Upper lobe of left lung (tissue), 6 donors: Measurements from ENCODE around the gene SLC16A11. TPM values are rescaled to one million over a fixed set of nuclear protein-coding genes. Genes with fewer than 3 reads are reported as not detected.
"Not testable (repeated sequence)": the region's sequence is repeated elsewhere in the genome, so short reads cannot be mapped to it uniquely, and the experiment has no call there.

Experiments
- ATAC-seq, 2 donors: fragments of 200-7000 bp; cut with Tn5 transposase; one replicate each; pipeline ENCODE4 v1.9.1; 2022; ENCODE audit warnings: mild to moderate bottlenecking in 2 of 2, moderate library complexity in 2 of 2; ENCODE audit not compliant: low FRiP score in 2 of 2
- DNase-seq, 2 donors: peaks; one replicate each; pipeline ENCODE4 v3.0.0-alpha.2; 2019 to 2020
- H3K27ac ChIP-seq, 4 donors: fragments of 200-600 bp; sonication (generic); one replicate each; pipeline ENCODE4 v1.5.1; 2016 to 2019
- H3K27me3 ChIP-seq, 4 donors: fragments of 200-600 bp; sonication (generic); one replicate each; pipeline ENCODE4 v1.5.1; 2017 to 2019
- H3K36me3 ChIP-seq, 4 donors: fragments of 200-600 bp; sonication (generic); one replicate each; pipeline ENCODE4 v1.5.1; 2016 to 2019
- H3K4me1 ChIP-seq, 4 donors: fragments of 200-600 bp; sonication (generic); one replicate each; pipeline ENCODE4 v1.5.1; 2018 to 2019
- H3K4me3 ChIP-seq, 4 donors: fragments of 200-600 bp; sonication (generic); one replicate each; pipeline ENCODE4 v1.5.1; 2017 to 2019; ENCODE audit warnings: mild to moderate bottlenecking in 2 of 4, moderate library complexity in 1 of 4
- H3K9me3 ChIP-seq, 4 donors: fragments of 200-600 bp; sonication (generic); one replicate each; pipeline ENCODE4 v1.5.1; 2018 to 2019
- CTCF ChIP-seq, 6 experiments: fragments of 450-650 bp in 4 of 6; fragments of 200-600 bp in 2 of 6; sonication (generic) in 2 of 6; IDR thresholded peaks; one replicate each; pipeline ENCODE4 v1.5.1; 2016 to 2019; ENCODE audit warnings: antibody characterized with exemption in 6 of 6
- EP300 ChIP-seq, 4 donors: sonication (generic); formaldehyde crosslinking; IDR thresholded peaks; one replicate each; pipeline ENCODE4 v1.5.1; 2017; ENCODE audit warnings: antibody characterized with exemption in 4 of 4, control low read depth in 2 of 4
- POLR2A ChIP-seq, 4 donors: fragments of 450-650 bp; IDR thresholded peaks; one replicate each; pipeline ENCODE4 v1.5.1; 2016 to 2017; ENCODE audit warnings: antibody characterized with exemption in 4 of 4, mild to moderate bottlenecking in 2 of 4
- POLR2AphosphoS5 ChIP-seq, 2 donors: sonication (generic); formaldehyde crosslinking; IDR thresholded peaks; one replicate each; pipeline ENCODE4 v1.5.1; 2017; ENCODE audit warnings: antibody characterized with exemption in 2 of 2
- WGBS, 2 donors: methylation state at CpG; one replicate each; pipeline ENCODE4 v1.1.5; 2017 to 2018; 5-methylcytosine and 5-hydroxymethylcytosine counted together
- total RNA-seq, 6 donors: library from RNA; depleted of rRNA in 4 of 6; stranded (reverse); fragments of >200 nt in 4 of 6; gene quantifications; one replicate each; pipeline versions ENCODE4 v1.1.0 to v1.2.1, GENCODE V29; 2016 to 2021
- donor health status: DM: no; HTN: no; CAD: no; lungs with moderate emphysema.
- donor health status: DM: no; HTN: yes; CAD: no; lungs with severe emphysema.

The SLC16A11 gene
- total RNA-seq, 6 donors from 2014 or later, result 2.7 to 35.0 (median 6.1) TPM

- Histone ChIP-seq H3K9me3 (no peaks in the 10 kb centered on the region), H3K4me1 (no peaks in the 10 kb centered on the region), H3K27me3 (no peaks in the 10 kb centered on the region), H3K36me3 (no peaks in the 10 kb centered on the region), H3K4me3 (no peak overlapping the region), H3K27ac (no peak overlapping the region)
- 84 to 91% methylated on average over 4 of the region's 4 CpGs for WGBS, 2 donors
- DNase-seq (no peak), ATAC-seq (no peak)
- TF ChIP-seq POLR2A (IDR thresholded peaks at IDR 0.05), result no peak
- TF ChIP-seq POLR2AphosphoS5 (IDR thresholded peaks at IDR 0.05), result no peak
- no peak for TF ChIP-seq CTCF (IDR thresholded peaks at IDR 0.05)
- TF ChIP-seq EP300 (IDR thresholded peaks at IDR 0.05), result no peak
Measured at GRCh38 chr17:7056386-7056785, 12.5 kb upstream of the SLC16A11 start.

GRCh38 chr17:7050583-7050982 lies 6.7 kb upstream of the SLC16A11 start:
- H3K27me3 ChIP-seq, H3K27ac ChIP-seq, H3K4me3 ChIP-seq, DNase-seq, H3K36me3 ChIP-seq, H3K9me3 ChIP-seq, ATAC-seq: not testable (repeated sequence)
- WGBS, 2 donors, result 84 to 85% methylated on average over 9 of the region's 9 CpGs
- H3K4me1 ChIP-seq, result peaks cover 8 to 18% (median 11%) of the 10 kb centered on the region in 4 donors

- no peak overlapping the region for H3K27ac ChIP-seq
- H3K36me3 ChIP-seq, result no peaks in the 10 kb centered on the region
- H3K4me3 ChIP-seq, result no peak overlapping the region
- ATAC-seq (no peak), DNase-seq (no peak)
- H3K27me3 ChIP-seq, result peaks cover 0 to 4% (median 0%) of the 10 kb centered on the region in 4 donors
- peaks cover 11 to 26% (median 20%) of the 10 kb centered on the region in 4 donors for H3K4me1 ChIP-seq
- TF ChIP-seq POLR2A (IDR thresholded peaks at IDR 0.05), result no peak
- TF ChIP-seq POLR2AphosphoS5 (IDR thresholded peaks at IDR 0.05), result no peak
- no peak for TF ChIP-seq EP300 (IDR thresholded peaks at IDR 0.05)
- no peak for TF ChIP-seq CTCF (IDR thresholded peaks at IDR 0.05)
- H3K9me3 ChIP-seq, result no peaks in the 10 kb centered on the region
- 80% methylated on average over 6 of the region's 6 CpGs for WGBS, 2 donors
Measured at GRCh38 chr17:7048968-7049367, 5.1 kb upstream of the SLC16A11 start.

GRCh38 chr17:7047566-7047965 lies 3.7 kb upstream of the SLC16A11 start:
- DNase-seq (no peak), ATAC-seq (no peak)
- Histone ChIP-seq H3K4me1 (peaks cover 25 to 40% (median 34%) of the 10 kb centered on the region in 4 donors), H3K27me3 (peaks cover 0 to 15% (median 6%) of the 10 kb centered on the region in 4 donors), H3K4me3 (peak overlapping the region in 3 of 4 donors; percentile 34 to 42 (median 40)), H3K9me3 (no peaks in the 10 kb centered on the region), H3K36me3 (no peaks in the 10 kb centered on the region), H3K27ac (peak overlapping the region in 3 of 4 donors; percentile 71 to 77 (median 73))
- TF ChIP-seq CTCF (IDR thresholded peaks at IDR 0.05), result no peak
- no peak for TF ChIP-seq POLR2AphosphoS5 (IDR thresholded peaks at IDR 0.05)
- TF ChIP-seq POLR2A (IDR thresholded peaks at IDR 0.05), result no peak
- TF ChIP-seq EP300 (IDR thresholded peaks at IDR 0.05), result no peak
- WGBS, 2 donors, result 68 to 82% methylated on average over 6 of the region's 6 CpGs

GRCh38 chr17:7046725-7047397 lies 3.0 kb upstream of the SLC16A11 start:
- 18 to 24% methylated on average over 26 of the region's 26 CpGs for WGBS, 2 donors
- H3K4me3 ChIP-seq, result peak overlapping the region in 3 of 4 donors; percentile 34 to 42 (median 40)
- ATAC-seq, H3K9me3 ChIP-seq, H3K36me3 ChIP-seq: not testable (repeated sequence)
- peaks cover 32 to 48% (median 40%) of the 10 kb centered on the region in 4 donors for H3K4me1 ChIP-seq
- DNase-seq, result peak in 1 of 2 donors; percentile 83
- peak overlapping the region; percentile 71 to 81 (median 75) for H3K27ac ChIP-seq
- peaks cover 0 to 22% (median 6%) of the 10 kb centered on the region in 4 donors for H3K27me3 ChIP-seq
